Caco-2 (cell line): Measurements from ENCODE around the gene ATP6V1G3. TPM values are rescaled to one million over a fixed set of nuclear protein-coding genes. Genes with fewer than 3 reads are reported as not detected.
"Not testable (repeated sequence)": the region's sequence is repeated elsewhere in the genome, so short reads cannot be mapped to it uniquely, and the experiment has no call there.

Source experiments
- Bru-seq: library from RNA; stranded (reverse); fragments of 400-500 nt; gene quantifications from one replicate; lab custom pipeline; 2021; lab: Mats Ljungman, UMichigan
- BruChase-seq, 2 experiments: library from RNA; stranded (reverse); fragments of 400-500 nt; gene quantifications; one replicate each; lab custom pipeline; 2021; lab: Mats Ljungman, UMichigan
- BruUV-seq: library from RNA; stranded (reverse); fragments of 400-500 nt; replicated peaks from 2 replicates; lab custom pipeline; 2021; lab: Mats Ljungman, UMichigan
- CTCF ChIA-PET: fragments of 300-600 bp; sonication (Branson Sonifier 250); formaldehyde crosslinking; loops from one replicate; lab custom pipeline; 2022; ENCODE audit warnings: antibody characterized with exemption; lab: Charles Lee
- POLR2A ChIA-PET: fragments of 300-600 bp; sonication (Branson Sonifier 250); formaldehyde crosslinking; loops from one replicate; lab custom pipeline; 2022; ENCODE audit warnings: antibody characterized with exemption; lab: Charles Lee
- DNase-seq, 2 experiments: peaks; one replicate each; pipeline versions ENCODE4 v3.0.0 to v3.0.0-alpha.2; 2020 to 2022
- H3K27me3 ChIP-seq: replicated peaks from 2 replicates; pipeline ENCODE4 v1.6.0; 2011; ENCODE audit warnings: low read length; ENCODE audit not compliant: control insufficient read depth, insufficient read depth
- H3K36me3 ChIP-seq: 2 replicates; pipeline ENCODE4 v1.5.1; 2011; ENCODE audit warnings: low read length; ENCODE audit not compliant: control insufficient read depth, insufficient read depth
- H3K4me1 ChIP-seq: fragments of 250-450 bp; sonication (Bioruptor Pico); 2 replicates; pipeline ENCODE4 v1.5.1; 2020; ENCODE audit warnings: mild to moderate bottlenecking
- H3K4me3 ChIP-seq: 2 replicates; pipeline ENCODE4 v1.5.1; 2011; ENCODE audit warnings: low read depth, mild to moderate bottlenecking, control low read depth, low read length
- H3K9me3 ChIP-seq: fragments of 250-450 bp; sonication (Bioruptor Pico); 2 replicates; pipeline ENCODE4 v1.5.1; 2020; ENCODE audit warnings: mild to moderate bottlenecking, moderate library complexity
- H3K27ac Mint-ChIP-seq: one replicate; pipeline ENCODE4 v1.8.0; 2022; ENCODE audit warnings: mixed read lengths; ENCODE audit not compliant: unreplicated experiment
- H3K27me3 Mint-ChIP-seq: one replicate; pipeline ENCODE4 v1.8.0; 2022; ENCODE audit warnings: mixed read lengths; ENCODE audit not compliant: insufficient read depth, unreplicated experiment
- H3K36me3 Mint-ChIP-seq: one replicate; pipeline ENCODE4 v1.8.0; 2022; ENCODE audit warnings: mild to moderate bottlenecking, mixed read lengths; ENCODE audit not compliant: insufficient read depth, unreplicated experiment
- H3K4me1 Mint-ChIP-seq: one replicate; pipeline ENCODE4 v1.8.0; 2022; ENCODE audit warnings: low read depth, mixed read lengths; ENCODE audit not compliant: unreplicated experiment
- H3K4me3 Mint-ChIP-seq: one replicate; pipeline ENCODE4 v1.8.0; 2022; ENCODE audit warnings: mild to moderate bottlenecking, moderate library complexity, mixed read lengths; ENCODE audit not compliant: unreplicated experiment
- H3K9me3 Mint-ChIP-seq: one replicate; pipeline ENCODE4 v1.8.0; 2022; ENCODE audit warnings: mixed read lengths; ENCODE audit not compliant: unreplicated experiment
- CTCF ChIP-seq, 2 experiments: fragments of 200-600 bp in 1 of 2; IDR thresholded peaks; 1 replicate in 1 of 2; 2 replicates in 1 of 2; pipeline versions ENCODE4 v1.5.1 to v1.8.0; 2011 to 2022; ENCODE audit warnings: antibody characterized with exemption in 1 of 2, control low read depth in 1 of 2, inconsistent platforms in 1 of 2, low read depth in 1 of 2, low read length in 1 of 2, mild to moderate bottlenecking in 1 of 2, moderate library complexity in 1 of 2; ENCODE audit not compliant: insufficient read depth in 1 of 2, severe bottlenecking in 1 of 2, unreplicated experiment in 1 of 2
- intact Hi-C: fragments of 100-400 bp; cut with micrococcal nuclease; formaldehyde crosslinking; loops from one replicate; pipeline ENCODE4 v1.10.0; 2022; ENCODE audit not compliant: unreplicated experiment
- long read RNA-seq: library from polyadenylated mRNA; stranded (forward); transcript quantifications from one replicate; pipeline ENCODE4 v2.0.0, GENCODE V29; 2022
- total RNA-seq: library from RNA; stranded (reverse); gene quantifications from 2 replicates; pipeline ENCODE4 v1.2.3, GENCODE V29; 2022

The ATP6V1G3 gene
- total RNA-seq (3.5 and 4.7 TPM in 2 replicates), Bru-seq, nascent RNA (percentile 37 among the genes with signal in this experiment), BruChase-seq, experiment 1, labeled RNA remaining after a 2-hour chase (percentile 28 among the genes with signal in this experiment), BruChase-seq, experiment 2, labeled RNA remaining after a 6-hour chase (percentile 29 among the genes with signal in this experiment)
- long read RNA-seq, partial matches to known transcripts: 0 of 5 reads
- long read RNA-seq, other reads (novel, unspliced or antisense): 4 of 5 reads

GRCh38 chr1:198540580-198540979, at the start of gene ATP6V1G3:
Gene ATP6V1G3, minus strand, starts transcription at chr1:198540680. Its CDS starts 30 bp downstream, at chr1:198540650.
- H3K9me3 Mint-ChIP-seq: no peaks in the 10 kb centered on the region
- no peak for TF ChIP-seq CTCF (IDR thresholded peaks at IDR 0.05; ENCODE audit: insufficient read depth in 1 of 2, low read depth in 1 of 2, low read length in 1 of 2, severe bottlenecking in 1 of 2, unreplicated experiment in 1 of 2)
- ChIA-PET POLR2A (no interaction called here), CTCF (no interaction called here)
- Histone ChIP-seq H3K4me3 (no peak within 1 kb of the TSS), H3K27me3 (no peaks in the 10 kb centered on the region), H3K9me3 (no peaks in the 10 kb centered on the region), H3K36me3 (no peaks in the 10 kb centered on the region), H3K4me1 (0 out of 2 replicates have a peak, but pooled peaks cover 8% of the 10 kb centered on the region)
- intact Hi-C loops: loop anchor here (2.0 kb wide), 2 partner anchors 42 to 64 kb away; no protein-coding TSS in a partner anchor
- H3K27ac Mint-ChIP-seq: no peak within 1 kb of the TSS
- no peaks in the 10 kb centered on the region for H3K27me3 Mint-ChIP-seq
- H3K36me3 Mint-ChIP-seq: no peaks in the 10 kb centered on the region
- no peak within 1 kb of the TSS for H3K4me3 Mint-ChIP-seq
- no peaks in the 10 kb centered on the region for H3K4me1 Mint-ChIP-seq
- BruUV-seq: no TSS peak
- peak in 1 of 2 experiments; percentile 13 for DNase-seq

GRCh38 chr1:198588845-198589244, 48.4 kb upstream of the ATP6V1G3 start:
- Histone ChIP-seq H3K4me3 (no peak overlapping the region), H3K9me3 (no peaks in the 10 kb centered on the region), H3K27me3 (no peaks in the 10 kb centered on the region), H3K36me3 (no peaks in the 10 kb centered on the region), H3K4me1 (no peaks in the 10 kb centered on the region)
- no peak for DNase-seq
- no peak for TF ChIP-seq CTCF (IDR thresholded peaks at IDR 0.05; ENCODE audit: insufficient read depth in 1 of 2, low read depth in 1 of 2, low read length in 1 of 2, severe bottlenecking in 1 of 2, unreplicated experiment in 1 of 2)
- Mint-ChIP-seq H3K36me3 (no peaks in the 10 kb centered on the region), H3K27me3 (no peaks in the 10 kb centered on the region), H3K9me3 (peaks cover 19% of the 10 kb centered on the region), H3K4me1 (no peaks in the 10 kb centered on the region), H3K4me3 (no peak overlapping the region), H3K27ac (no peak overlapping the region)
- ChIA-PET POLR2A (no interaction called here), CTCF (no interaction called here)
- BruUV-seq: no TSS peak
- intact Hi-C loops: no loop called here

GRCh38 chr1:198584163-198584562, 43.7 kb upstream of the ATP6V1G3 start:
- H3K36me3 ChIP-seq: no peaks in the 10 kb centered on the region
- H3K9me3 ChIP-seq: no peaks in the 10 kb centered on the region
- ChIA-PET CTCF (no interaction called here), POLR2A (no interaction called here)
- no peaks in the 10 kb centered on the region for H3K27me3 ChIP-seq
- no peak for TF ChIP-seq CTCF (IDR thresholded peaks at IDR 0.05; ENCODE audit: insufficient read depth in 1 of 2, low read depth in 1 of 2, low read length in 1 of 2, severe bottlenecking in 1 of 2, unreplicated experiment in 1 of 2)
- no peaks in the 10 kb centered on the region for H3K27me3 Mint-ChIP-seq
- no peaks in the 10 kb centered on the region for H3K4me1 ChIP-seq
- no TSS peak for BruUV-seq
- peaks cover 18% of the 10 kb centered on the region for H3K9me3 Mint-ChIP-seq
- intact Hi-C loops: no loop called here
- H3K36me3 Mint-ChIP-seq: peaks cover 4% of the 10 kb centered on the region
- no peaks in the 10 kb centered on the region for H3K4me1 Mint-ChIP-seq
- no peak overlapping the region for H3K4me3 ChIP-seq
- no peak for DNase-seq
- H3K4me3 Mint-ChIP-seq: no peak overlapping the region
- H3K27ac Mint-ChIP-seq: no peak overlapping the region

- H3K9me3 ChIP-seq, H3K27ac Mint-ChIP-seq, CTCF ChIA-PET, H3K4me1 ChIP-seq, H3K36me3 ChIP-seq, H3K4me3 Mint-ChIP-seq, H3K27me3 Mint-ChIP-seq, H3K4me1 Mint-ChIP-seq, DNase-seq, POLR2A ChIA-PET, H3K27me3 ChIP-seq, intact Hi-C loops, H3K4me3 ChIP-seq, BruUV-seq, H3K36me3 Mint-ChIP-seq: not testable (repeated sequence)
- H3K9me3 Mint-ChIP-seq: peaks cover 18% of the 10 kb centered on the region
Observed at GRCh38 chr1:198583209-198583802, 42.8 kb upstream of the ATP6V1G3 start.
